SK-N-SH treated with all-trans-retinoic acid at 6 μM for 48 hours (cell line): ENCODE data around the gene MMEL1.

Source experiments
- CSDC2 ChIP-seq: fragments of 250-450 bp; sonication (Bioruptor Pico); IDR thresholded peaks from 2 replicates; pipeline ENCODE4 v1.5.0; 2020; ENCODE audit warnings: mild to moderate bottlenecking, moderate library complexity
- ESRRG ChIP-seq: fragments of 250-450 bp; sonication (Bioruptor Pico); IDR thresholded peaks from 2 replicates; pipeline ENCODE4 v1.6.1; 2021; ENCODE audit warnings: mild to moderate bottlenecking
- OSR1 ChIP-seq: fragments of 250-450 bp; sonication (Bioruptor Pico); IDR thresholded peaks from 2 replicates; pipeline ENCODE4 v1.8.0; 2022; ENCODE audit warnings: moderate library complexity, mild to moderate bottlenecking, inconsistent platforms
- PATZ1 ChIP-seq: fragments of 250-450 bp; sonication (Bioruptor Pico); IDR thresholded peaks from 2 replicates; pipeline ENCODE4 v1.8.0; 2020; ENCODE audit warnings: mild to moderate bottlenecking, moderate library complexity, borderline replicate concordance
- PPARA ChIP-seq: fragments of 250-450 bp; sonication (Bioruptor Pico); IDR thresholded peaks from 2 replicates; pipeline ENCODE4 v1.5.0; 2020; ENCODE audit warnings: mild to moderate bottlenecking, borderline replicate concordance
- TCF4 ChIP-seq: fragments of 250-450 bp; sonication (Bioruptor Pico); IDR thresholded peaks from 2 replicates; pipeline ENCODE4 v1.8.0; 2021; ENCODE audit warnings: mild to moderate bottlenecking, moderate library complexity, borderline replicate concordance
- ZC3H10 ChIP-seq: fragments of 250-450 bp; sonication (Bioruptor Pico); IDR thresholded peaks from 2 replicates; pipeline ENCODE4 v1.5.1; 2021; ENCODE audit warnings: mild to moderate bottlenecking, moderate library complexity
- ZFP30 ChIP-seq: fragments of 450-650 bp; formaldehyde crosslinking; IDR thresholded peaks from 2 replicates; pipeline ENCODE4 v1.5.0; 2022; ENCODE audit warnings: mild to moderate bottlenecking, moderate library complexity

DNA sequence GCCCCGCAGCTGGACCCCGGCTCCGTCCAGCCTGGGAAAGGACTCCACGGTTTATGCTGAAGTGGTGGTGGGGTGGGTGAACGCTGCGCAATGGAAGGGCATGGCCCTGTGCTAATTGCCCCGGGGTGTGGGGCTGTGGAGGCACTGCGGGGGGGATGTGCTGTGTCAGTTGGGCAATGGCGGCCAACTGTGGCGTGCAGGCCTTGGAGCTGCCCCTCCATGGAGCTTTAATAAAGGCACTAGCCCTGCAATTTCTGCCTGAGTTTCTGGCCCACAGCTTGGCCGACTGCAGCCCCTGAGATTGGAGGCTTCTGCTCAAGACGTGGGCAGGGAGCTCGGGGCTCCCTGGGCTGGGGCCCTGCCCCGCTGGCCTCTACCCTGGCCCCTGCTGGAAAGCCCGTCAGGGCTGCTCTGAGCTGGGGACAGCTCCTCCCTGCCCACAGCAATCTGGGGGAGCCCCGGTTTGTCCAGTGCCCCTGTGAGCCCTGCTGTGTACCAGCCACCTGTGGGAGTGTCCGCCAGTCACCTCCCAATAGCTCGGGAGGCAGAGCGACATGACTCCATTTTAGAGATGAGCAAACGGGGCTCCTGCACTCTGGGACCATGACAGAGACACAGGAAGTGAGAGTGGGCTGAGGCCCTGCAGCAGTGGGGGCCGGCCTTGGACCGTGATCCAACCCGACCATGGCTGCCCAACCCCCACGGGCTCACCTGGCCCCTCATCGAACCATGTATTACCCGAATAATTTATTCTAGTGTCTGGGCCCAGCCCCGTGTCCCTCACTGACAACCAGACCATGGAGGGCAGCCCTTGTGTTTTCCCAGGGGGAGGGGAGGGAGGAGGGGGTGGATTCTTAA lies 85.4 kb downstream of the MMEL1 start:
- no peak for TF ChIP-seq ZC3H10 (CRISPR knock-in tag)
- no peak for TF ChIP-seq ZFP30 (CRISPR knock-in tag)
- TF ChIP-seq CSDC2 (CRISPR knock-in tag), result no peak
- TF ChIP-seq OSR1 (CRISPR knock-in tag), result no peak
- no peak for TF ChIP-seq ESRRG (CRISPR knock-in tag)
- TF ChIP-seq PPARA, result no peak
- TF ChIP-seq TCF4 (CRISPR knock-in tag), result no peak
- no peak for TF ChIP-seq PATZ1 (CRISPR knock-in tag)
